DND-41 (cell line): Measurements from ENCODE around the gene VSIG10.

Experiments
- ATAC-seq: fragments of 200-7000 bp; cut with Tn5 transposase; 3 replicates; pipeline ENCODE4 v1.9.1; 2021; ENCODE audit warnings: low read depth; ENCODE audit not compliant: insufficient read depth
- DNase-seq: peaks from one replicate; pipeline ENCODE4 v3.0.0-alpha.2; 2020
- H2AFZ ChIP-seq: 2 replicates; pipeline ENCODE4 v1.6.0; 2012; ENCODE audit warnings: low read depth, low read length
- H3K27ac ChIP-seq: 2 replicates; pipeline ENCODE4 v1.5.1; 2012; ENCODE audit warnings: low read length, inconsistent platforms
- H3K27me3 ChIP-seq: fragments of 200-600 bp; sonication (generic); 2 replicates; pipeline ENCODE4 v1.6.0; 2012; ENCODE audit warnings: low read length, mild to moderate bottlenecking, inconsistent platforms; ENCODE audit not compliant: insufficient read depth, poor library complexity
- H3K36me3 ChIP-seq: 2 replicates; pipeline ENCODE4 v1.5.1; 2012; ENCODE audit warnings: low read length, inconsistent platforms; ENCODE audit not compliant: insufficient read depth
- H3K4me1 ChIP-seq: 2 replicates; pipeline ENCODE4 v1.5.1; 2012; ENCODE audit warnings: mild to moderate bottlenecking, low read length; ENCODE audit not compliant: insufficient read depth
- H3K4me2 ChIP-seq: 2 replicates; pipeline ENCODE4 v1.6.0; 2012; ENCODE audit warnings: mild to moderate bottlenecking, moderate library complexity, low read length, inconsistent platforms; ENCODE audit not compliant: insufficient read depth
- H3K4me3 ChIP-seq, 2 experiments: fragments of 200-600 bp in 1 of 2; shearing (Covaris generic) in 1 of 2; 2 replicates each; pipeline ENCODE4 v1.5.1; 2012 to 2016; ENCODE audit warnings: inconsistent platforms in 2 of 2, low read length in 2 of 2, mild to moderate bottlenecking in 2 of 2, low read depth in 1 of 2, moderate library complexity in 1 of 2
- H3K79me2 ChIP-seq: 2 replicates; pipeline ENCODE4 v1.6.0; 2012; ENCODE audit warnings: low read length, inconsistent platforms; ENCODE audit not compliant: insufficient read depth
- H3K9ac ChIP-seq: 2 replicates; pipeline ENCODE4 v1.6.0; 2012; ENCODE audit warnings: low read depth, mild to moderate bottlenecking, inconsistent platforms, low read length, moderate library complexity
- H3K9me3 ChIP-seq: 2 replicates; pipeline ENCODE4 v1.5.1; 2012; ENCODE audit warnings: low read length, moderate library complexity, mild to moderate bottlenecking, inconsistent platforms; ENCODE audit not compliant: insufficient read depth, severe bottlenecking
- H4K20me1 ChIP-seq: 2 replicates; pipeline ENCODE4 v1.6.0; 2012; ENCODE audit warnings: low read length; ENCODE audit not compliant: insufficient read depth
- EZH2 ChIP-seq: IDR thresholded peaks from 3 replicates; pipeline ENCODE4 v1.6.1; 2012; ENCODE audit warnings: borderline replicate concordance, low read depth, mild to moderate bottlenecking, moderate library complexity, low read length, inconsistent platforms; ENCODE audit not compliant: severe bottlenecking
- TF ChIP-seq, protein P1 (sequence below): IDR thresholded peaks from 2 replicates; pipeline ENCODE4 v1.5.1; 2012; ENCODE audit warnings: borderline replicate concordance, low read length, moderate library complexity, mild to moderate bottlenecking; ENCODE audit not compliant: poor library complexity, severe bottlenecking; ENCODE audit errors: extremely low read depth

VSIG10 gene

DNA sequence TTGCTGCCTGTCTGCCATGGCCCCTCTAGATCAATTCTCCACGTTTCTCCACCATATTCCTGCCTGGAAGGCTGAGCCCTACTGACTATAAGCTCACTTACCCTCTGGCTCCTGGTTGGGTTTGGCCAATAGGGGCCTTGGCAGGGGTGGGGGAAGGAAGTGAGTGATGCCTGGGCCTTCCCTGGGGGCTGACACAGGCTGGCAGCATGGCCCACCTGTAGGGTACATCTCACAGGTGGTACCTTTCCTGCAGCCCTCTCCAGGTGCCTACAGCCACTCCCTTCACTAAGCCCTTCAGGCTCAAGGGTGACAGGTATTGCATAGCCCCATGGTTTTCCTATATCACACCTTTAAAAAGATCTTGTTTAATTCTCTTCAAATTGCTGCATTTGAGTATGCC lies 83.8 kb downstream of the VSIG10 start:
- no peaks in the 10 kb centered on the region for H3K27me3 ChIP-seq
- H3K79me2 ChIP-seq = peaks cover 44% of the 10 kb centered on the region
- peaks cover 68% of the 10 kb centered on the region for H3K36me3 ChIP-seq
- H4K20me1 ChIP-seq = peaks cover 26% of the 10 kb centered on the region; the same call in 1 of the 2 replicates
- no peak overlapping the region for H3K4me3 ChIP-seq
- peaks cover 32% of the 10 kb centered on the region for H3K4me1 ChIP-seq
- no peak for DNase-seq
- H3K27ac ChIP-seq = no peak overlapping the region
- no peak overlapping the region for H3K9ac ChIP-seq
- H3K9me3 ChIP-seq = no peaks in the 10 kb centered on the region
- ATAC-seq = no peak
- TF ChIP-seq, protein P1, sequence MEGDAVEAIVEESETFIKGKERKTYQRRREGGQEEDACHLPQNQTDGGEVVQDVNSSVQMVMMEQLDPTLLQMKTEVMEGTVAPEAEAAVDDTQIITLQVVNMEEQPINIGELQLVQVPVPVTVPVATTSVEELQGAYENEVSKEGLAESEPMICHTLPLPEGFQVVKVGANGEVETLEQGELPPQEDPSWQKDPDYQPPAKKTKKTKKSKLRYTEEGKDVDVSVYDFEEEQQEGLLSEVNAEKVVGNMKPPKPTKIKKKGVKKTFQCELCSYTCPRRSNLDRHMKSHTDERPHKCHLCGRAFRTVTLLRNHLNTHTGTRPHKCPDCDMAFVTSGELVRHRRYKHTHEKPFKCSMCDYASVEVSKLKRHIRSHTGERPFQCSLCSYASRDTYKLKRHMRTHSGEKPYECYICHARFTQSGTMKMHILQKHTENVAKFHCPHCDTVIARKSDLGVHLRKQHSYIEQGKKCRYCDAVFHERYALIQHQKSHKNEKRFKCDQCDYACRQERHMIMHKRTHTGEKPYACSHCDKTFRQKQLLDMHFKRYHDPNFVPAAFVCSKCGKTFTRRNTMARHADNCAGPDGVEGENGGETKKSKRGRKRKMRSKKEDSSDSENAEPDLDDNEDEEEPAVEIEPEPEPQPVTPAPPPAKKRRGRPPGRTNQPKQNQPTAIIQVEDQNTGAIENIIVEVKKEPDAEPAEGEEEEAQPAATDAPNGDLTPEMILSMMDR = no peak
- TF ChIP-seq EZH2 = no peak
- peak overlapping the region; percentile 82; the same call in 1 of the 2 replicates for H3K4me2 ChIP-seq
- no peak overlapping the region for H2AFZ ChIP-seq

- H3K36me3 ChIP-seq = peaks cover 51% of the 10 kb centered on the region
- H2AFZ ChIP-seq = no peak overlapping the region
- H3K27me3 ChIP-seq = no peaks in the 10 kb centered on the region
- H3K9me3 ChIP-seq = no peaks in the 10 kb centered on the region
- peak overlapping the region; percentile 84 for H3K9ac ChIP-seq
- peaks cover 44% of the 10 kb centered on the region for H3K79me2 ChIP-seq
- no peak for TF ChIP-seq EZH2
- TF ChIP-seq, protein P1 = no peak
- peaks cover 32% of the 10 kb centered on the region for H3K4me1 ChIP-seq
- H3K27ac ChIP-seq = peak overlapping the region; percentile 90; the same call in 1 of the 2 replicates
- DNase-seq = no peak
- H3K4me3 ChIP-seq = peak overlapping the region; percentile 83 to 89; a peak in 3 of 4 replicates
- H3K4me2 ChIP-seq = peak overlapping the region; percentile 82
- no peak for ATAC-seq
- H4K20me1 ChIP-seq = peaks cover 22% of the 10 kb centered on the region; the same call in 1 of the 2 replicates
Observed at GRCh38 chr12:118017926-118018325, 85.9 kb downstream of the VSIG10 start.

DNA sequence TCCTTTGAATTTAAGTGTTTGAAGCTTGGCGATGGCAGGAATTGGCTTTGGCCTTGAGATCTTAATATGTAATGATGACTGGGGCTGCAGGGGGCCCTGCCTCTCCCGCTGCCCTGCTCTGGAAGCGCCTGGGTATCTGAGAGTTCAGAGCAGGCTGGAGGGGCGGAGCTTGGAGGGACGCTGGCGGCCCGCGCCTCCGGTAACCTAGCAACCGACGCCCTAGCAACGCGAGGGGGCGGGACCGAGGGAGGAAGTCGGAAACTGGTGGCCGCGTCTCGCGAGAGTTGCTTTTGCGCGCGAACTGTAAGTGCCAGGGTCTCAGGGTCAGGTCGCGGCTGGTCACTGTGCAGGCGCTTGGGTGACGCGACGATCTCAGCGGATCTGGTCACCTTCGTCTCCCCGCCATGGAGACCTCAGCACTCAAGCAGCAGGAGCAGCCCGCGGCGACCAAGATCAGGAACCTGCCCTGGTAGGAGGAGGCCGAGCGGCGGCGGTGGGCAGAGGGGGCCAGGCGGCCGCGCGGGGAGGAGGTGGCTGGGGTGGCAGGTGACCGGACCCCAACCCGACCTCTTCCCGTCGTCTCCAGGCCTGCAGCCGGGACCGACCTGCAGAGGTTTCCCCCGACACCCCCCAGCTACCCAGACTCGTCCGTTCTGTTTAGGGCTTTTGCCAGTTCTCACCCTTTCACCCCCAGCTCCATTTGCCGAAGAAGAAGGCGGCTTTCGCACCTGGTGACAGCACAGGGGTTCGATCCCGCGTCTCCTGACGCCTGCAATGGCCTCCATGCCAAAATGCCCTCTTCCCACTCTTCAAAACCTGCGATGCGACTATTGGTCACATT lies 87.2 kb downstream of the VSIG10 start, which contains the start of gene RFC5:
TSS of gene RFC5 (plus strand) at position 280 of the 841 bp plus-strand sequence. CDS start at position 405, 125 bp downstream.
- H3K4me2 ChIP-seq = peak within 1 kb of the TSS; percentile 82
- peaks cover 22% of the 10 kb centered on the region; the same call in 1 of the 2 replicates for H4K20me1 ChIP-seq
- H3K4me3 ChIP-seq = peak within 1 kb of the TSS; percentile 83 to 89
- H3K79me2 ChIP-seq = peaks cover 44% of the 10 kb centered on the region
- H2AFZ ChIP-seq = peak within 1 kb of the TSS; percentile 96
- peaks cover 32% of the 10 kb centered on the region for H3K4me1 ChIP-seq
- ATAC-seq (peak; percentile 95), DNase-seq (peak; percentile 97)
- peaks cover 40% of the 10 kb centered on the region for H3K36me3 ChIP-seq
- peak within 1 kb of the TSS; percentile 84 for H3K9ac ChIP-seq
- peak within 1 kb of the TSS; percentile 90 for H3K27ac ChIP-seq
- no peaks in the 10 kb centered on the region for H3K27me3 ChIP-seq
- TF ChIP-seq EZH2 = no peak
- TF ChIP-seq, protein P1 = no peak
- no peaks in the 10 kb centered on the region for H3K9me3 ChIP-seq
